ENCODE results near the gene RUBCN.
A peak's percentile ranks its signal among the peaks of the same experiment; 100 is the strongest.

The RUBCN gene

DNA sequence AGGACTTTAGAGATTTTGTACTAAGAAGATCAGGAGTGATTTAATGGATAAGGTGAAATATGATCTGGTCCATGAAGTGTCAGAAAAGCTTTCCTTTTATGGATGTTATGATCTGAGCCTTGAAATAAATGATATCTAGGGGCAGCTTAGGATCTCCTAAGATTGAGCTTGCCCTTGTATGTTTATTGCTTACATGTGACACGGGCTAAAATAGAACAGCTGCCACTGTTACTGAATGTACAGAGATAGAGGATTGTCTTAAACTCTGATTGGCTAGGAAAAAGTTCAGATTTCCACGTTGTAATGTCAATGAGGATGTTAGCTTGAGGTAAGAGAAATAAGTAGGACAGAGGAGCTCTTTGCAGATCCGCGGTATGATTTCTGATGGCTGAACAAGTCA lies 21.8 kb upstream of the RUBCN start:
- H3K4me1 Mint-ChIP-seq: no peaks in the 10 kb centered on the region
- H3K9me3 Mint-ChIP-seq: no peaks in the 10 kb centered on the region
- TF ChIP-seq, protein P1, sequence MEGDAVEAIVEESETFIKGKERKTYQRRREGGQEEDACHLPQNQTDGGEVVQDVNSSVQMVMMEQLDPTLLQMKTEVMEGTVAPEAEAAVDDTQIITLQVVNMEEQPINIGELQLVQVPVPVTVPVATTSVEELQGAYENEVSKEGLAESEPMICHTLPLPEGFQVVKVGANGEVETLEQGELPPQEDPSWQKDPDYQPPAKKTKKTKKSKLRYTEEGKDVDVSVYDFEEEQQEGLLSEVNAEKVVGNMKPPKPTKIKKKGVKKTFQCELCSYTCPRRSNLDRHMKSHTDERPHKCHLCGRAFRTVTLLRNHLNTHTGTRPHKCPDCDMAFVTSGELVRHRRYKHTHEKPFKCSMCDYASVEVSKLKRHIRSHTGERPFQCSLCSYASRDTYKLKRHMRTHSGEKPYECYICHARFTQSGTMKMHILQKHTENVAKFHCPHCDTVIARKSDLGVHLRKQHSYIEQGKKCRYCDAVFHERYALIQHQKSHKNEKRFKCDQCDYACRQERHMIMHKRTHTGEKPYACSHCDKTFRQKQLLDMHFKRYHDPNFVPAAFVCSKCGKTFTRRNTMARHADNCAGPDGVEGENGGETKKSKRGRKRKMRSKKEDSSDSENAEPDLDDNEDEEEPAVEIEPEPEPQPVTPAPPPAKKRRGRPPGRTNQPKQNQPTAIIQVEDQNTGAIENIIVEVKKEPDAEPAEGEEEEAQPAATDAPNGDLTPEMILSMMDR (IDR thresholded peaks at IDR 0.05; ENCODE audit: unreplicated experiment in 3 of 3): no peak
- no peaks in the 10 kb centered on the region for H3K27me3 Mint-ChIP-seq (ENCODE audit: low read depth)
- H3K4me3 Mint-ChIP-seq: no peak overlapping the region
- peaks cover 11% of the 10 kb centered on the region for H3K36me3 Mint-ChIP-seq (ENCODE audit: low read depth)
- H3K27ac Mint-ChIP-seq: no peak overlapping the region

DNA sequence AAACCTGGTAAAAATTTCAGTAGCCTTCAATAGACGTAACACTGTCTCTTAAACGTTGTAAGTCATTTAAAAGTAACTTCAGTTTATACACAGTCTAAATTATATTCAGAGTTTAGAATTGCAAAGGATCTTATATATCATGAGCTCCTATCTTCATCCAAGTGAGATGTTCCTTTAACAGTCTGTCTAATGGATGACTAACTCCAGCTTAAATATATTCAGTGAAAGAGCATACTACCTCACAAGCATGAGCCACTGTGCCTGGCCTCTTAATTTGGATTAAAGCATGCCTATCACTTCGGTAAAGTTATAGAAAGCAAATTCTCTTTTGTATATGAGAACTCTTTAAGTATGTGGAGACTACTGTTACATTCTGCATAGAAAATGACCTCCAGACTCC lies 20.0 kb upstream of the RUBCN start:
- H3K27ac Mint-ChIP-seq: no peak overlapping the region
- TF ChIP-seq, protein P1 (IDR thresholded peaks at IDR 0.05; ENCODE audit: unreplicated experiment in 3 of 3): no peak
- peaks cover 13% of the 10 kb centered on the region for H3K4me1 Mint-ChIP-seq
- no peaks in the 10 kb centered on the region for H3K27me3 Mint-ChIP-seq (ENCODE audit: low read depth)
- H3K36me3 Mint-ChIP-seq (ENCODE audit: low read depth): peaks cover 8% of the 10 kb centered on the region
- no peak overlapping the region for H3K4me3 Mint-ChIP-seq
- H3K9me3 Mint-ChIP-seq: no peaks in the 10 kb centered on the region

DNA sequence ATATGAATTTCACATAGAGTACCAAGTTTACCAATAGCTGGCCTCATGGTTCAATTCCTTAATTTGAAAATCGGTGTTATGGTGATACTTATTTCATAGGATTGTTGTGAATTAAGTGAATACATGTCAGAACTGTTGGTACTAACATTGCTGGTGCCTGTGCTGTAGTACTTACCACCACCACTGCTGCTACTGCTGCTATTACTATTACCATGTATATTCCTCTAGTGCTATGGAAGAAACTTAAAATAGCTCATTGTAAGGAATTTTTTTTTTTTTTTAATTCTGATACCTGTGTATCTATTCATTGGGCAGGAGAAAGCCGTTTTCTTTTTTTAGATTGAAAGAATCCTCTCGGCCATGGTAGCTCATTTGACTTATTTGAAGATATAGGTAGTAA lies 16.6 kb upstream of the RUBCN start:
- Mint-ChIP-seq H3K27me3 (ENCODE audit: low read depth) (no peaks in the 10 kb centered on the region), H3K4me1 (peaks cover 35% of the 10 kb centered on the region), H3K4me3 (peak overlapping the region; percentile 58 to 80 (median 68)), H3K9me3 (no peaks in the 10 kb centered on the region), H3K27ac (no peak overlapping the region), H3K36me3 (ENCODE audit: low read depth) (peaks cover 8% of the 10 kb centered on the region)
- TF ChIP-seq, protein P1 (IDR thresholded peaks at IDR 0.05; ENCODE audit: unreplicated experiment in 3 of 3): no peak

DNA sequence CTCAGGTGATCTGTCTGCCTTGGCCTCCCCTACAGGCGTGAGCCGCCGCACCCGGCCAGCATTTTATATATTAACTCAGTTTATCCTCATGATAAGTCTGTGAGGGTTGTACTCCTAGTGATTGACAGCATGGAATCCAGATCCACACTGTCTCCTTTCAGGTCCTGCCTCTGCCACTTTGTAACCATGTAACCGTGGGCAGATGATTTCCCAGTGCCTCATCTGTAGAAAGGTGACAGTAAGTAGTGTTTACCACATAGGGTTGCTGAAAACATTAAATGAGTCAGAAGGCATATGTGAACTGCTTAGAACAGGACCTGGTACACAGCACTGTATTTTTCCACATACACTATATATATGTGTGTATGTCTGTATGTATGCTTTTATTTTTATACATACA lies 15.4 kb upstream of the RUBCN start:
- TF ChIP-seq, protein P1 (IDR thresholded peaks at IDR 0.05; ENCODE audit: unreplicated experiment in 3 of 3): no peak
- Mint-ChIP-seq H3K27me3 (ENCODE audit: low read depth) (no peaks in the 10 kb centered on the region), H3K4me1 (peaks cover 36% of the 10 kb centered on the region), H3K4me3 (peak overlapping the region; percentile 76 to 89 (median 82)), H3K27ac (peak overlapping the region; percentile 56 to 70 (median 70)), H3K9me3 (no peaks in the 10 kb centered on the region), H3K36me3 (ENCODE audit: low read depth) (peaks cover 4% of the 10 kb centered on the region)

DNA sequence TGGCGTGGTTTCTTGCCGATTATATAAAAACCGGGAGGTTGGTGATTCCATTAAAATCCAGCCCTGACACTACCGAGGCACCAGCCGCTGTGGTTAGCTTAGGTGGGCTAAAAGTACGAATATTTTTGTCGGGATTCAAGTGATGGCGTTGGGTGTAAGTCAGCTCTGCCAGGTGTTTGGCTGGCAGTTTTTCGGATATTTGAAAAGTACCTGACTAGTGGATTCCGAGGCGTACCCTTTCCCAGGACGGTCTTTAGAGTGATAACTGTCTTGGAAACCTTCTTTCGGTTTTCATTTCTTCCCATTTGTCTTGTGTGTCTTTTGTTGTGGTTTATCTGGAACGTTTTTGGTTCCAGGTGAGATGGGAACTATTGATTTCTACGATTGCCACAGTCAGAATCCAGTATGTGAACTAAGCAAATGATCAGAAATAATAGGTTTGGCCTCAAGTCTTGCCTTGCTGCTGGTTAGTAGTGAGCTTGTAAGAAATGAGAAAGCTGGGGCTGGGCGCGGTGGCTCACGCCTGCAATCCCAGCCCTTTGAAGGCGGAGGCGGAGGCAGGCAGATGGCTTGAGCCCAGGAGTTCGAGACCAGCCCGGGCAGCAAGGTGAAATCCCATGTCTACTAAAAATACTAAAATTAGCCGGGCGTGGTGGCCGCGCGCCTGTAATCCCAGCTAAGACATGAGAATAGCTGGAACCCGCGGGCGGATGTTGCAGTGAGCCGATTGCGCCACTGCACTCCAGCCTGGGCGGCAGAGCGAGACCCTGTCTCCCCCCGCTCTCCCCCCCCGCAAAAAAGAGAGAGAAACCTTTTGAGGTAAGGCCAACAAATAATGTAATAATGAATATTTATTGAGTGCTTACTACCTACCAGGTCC lies 14.4 kb upstream of the RUBCN start:
- TF ChIP-seq, protein P1 (IDR thresholded peaks at IDR 0.05; ENCODE audit: unreplicated experiment in 3 of 3): no peak
- Mint-ChIP-seq H3K9me3 (no peaks in the 10 kb centered on the region), H3K27me3 (ENCODE audit: low read depth) (no peaks in the 10 kb centered on the region), H3K27ac (peak overlapping the region; percentile 91 to 95 (median 94)), H3K4me3 (peak overlapping the region; percentile 90 to 97 (median 97)), H3K4me1 (peaks cover 38% of the 10 kb centered on the region), H3K36me3 (ENCODE audit: low read depth) (peaks cover 1% of the 10 kb centered on the region)

DNA sequence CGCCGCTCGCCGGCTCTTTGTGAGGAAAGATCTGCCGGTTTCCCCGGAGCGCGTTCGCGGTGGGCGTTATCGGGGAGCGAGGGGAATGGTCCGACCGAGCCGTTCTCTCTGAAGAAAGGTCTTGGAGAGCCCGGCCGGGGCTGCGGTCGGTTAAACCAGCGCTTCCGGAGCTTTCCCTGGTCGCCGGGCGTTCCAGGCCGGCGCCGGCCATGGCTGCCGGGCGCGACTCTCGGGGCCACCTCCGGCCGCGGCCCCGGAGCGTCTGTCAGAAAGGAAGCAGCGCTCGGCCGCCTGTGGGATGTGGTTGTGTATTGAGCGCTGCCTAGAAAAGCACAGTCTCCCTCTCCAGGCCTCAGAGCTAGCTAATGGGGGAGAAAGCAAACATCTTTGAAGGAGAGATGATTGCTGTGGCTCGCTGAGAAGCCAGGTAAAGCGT lies 13.7 kb upstream of the RUBCN start:
- Mint-ChIP-seq H3K9me3 (no peaks in the 10 kb centered on the region), H3K27me3 (ENCODE audit: low read depth) (no peaks in the 10 kb centered on the region), H3K27ac (peak overlapping the region; percentile 91 to 95 (median 94)), H3K4me1 (peaks cover 38% of the 10 kb centered on the region), H3K4me3 (peak overlapping the region; percentile 90 to 97 (median 97)), H3K36me3 (ENCODE audit: low read depth) (no peaks in the 10 kb centered on the region)
- TF ChIP-seq, protein P1 (IDR thresholded peaks at IDR 0.05; ENCODE audit: unreplicated experiment in 3 of 3): no peak
